Measurements from ENCODE around the gene AREG. TPM values are rescaled to one million over a fixed set of nuclear protein-coding genes. Genes with fewer than 3 reads are reported as not detected.

Gene AREG
- total RNA-seq, 1 experiment from 2014 or later: 0.33 TPM

- ATAC-seq (no peak), DNase-seq (ENCODE audit: low spot score) (no peak)
- TF ChIP-seq PRDM15 (CRISPR knock-in tag; IDR thresholded peaks at IDR 0.05) (no peak), CREM (CRISPR knock-in tag; IDR thresholded peaks at IDR 0.05) (no peak), ZNF532 (CRISPR knock-in tag; IDR thresholded peaks at IDR 0.05; ENCODE audit: borderline replicate concordance) (no peak), ERG (CRISPR knock-in tag; IDR thresholded peaks at IDR 0.05) (no peak), ZNF416 (CRISPR knock-in tag; IDR thresholded peaks at IDR 0.05) (no peak), ZNF219 (CRISPR knock-in tag; IDR thresholded peaks at IDR 0.05; ENCODE audit: borderline replicate concordance) (no peak), ZMAT4 (CRISPR knock-in tag; IDR thresholded peaks at IDR 0.05) (no peak), ZNF396 (CRISPR knock-in tag; IDR thresholded peaks at IDR 0.05; ENCODE audit: borderline replicate concordance) (no peak), ZSCAN18 (CRISPR knock-in tag; IDR thresholded peaks at IDR 0.05) (no peak), ETV6 (CRISPR knock-in tag; IDR thresholded peaks at IDR 0.05) (no peak), NR3C1 (CRISPR knock-in tag; conservative IDR thresholded peaks at IDR 0.05; ENCODE audit: low read depth) (no peak), NR1H2 (CRISPR knock-in tag; IDR thresholded peaks at IDR 0.05) (no peak), ZNF425 (CRISPR knock-in tag; conservative IDR thresholded peaks at IDR 0.05) (no peak), TEAD4 (CRISPR knock-in tag; IDR thresholded peaks at IDR 0.05) (no peak), TP53 (CRISPR knock-in tag; IDR thresholded peaks at IDR 0.05) (no peak), USF2 (CRISPR knock-in tag; IDR thresholded peaks at IDR 0.05) (no peak), JUN (CRISPR knock-in tag; IDR thresholded peaks at IDR 0.05) (no peak), ZNF423 (CRISPR knock-in tag; IDR thresholded peaks at IDR 0.05) (no peak)
- Mint-ChIP-seq H3K4me3 (no peak overlapping the region), H3K27me3 (ENCODE audit: low read depth) (no peaks in the 10 kb centered on the region), H3K36me3 (no peaks in the 10 kb centered on the region), H3K9me3 (no peaks in the 10 kb centered on the region), H3K4me1 (peaks cover 16% of the 10 kb centered on the region), H3K27ac (no peak overlapping the region)
- ChIA-PET POLR2A (no interaction called here), CTCF (interaction anchor here (1.0 to 1.4 kb wide), 2 partner anchors 19 to 49 kb away, joined by 3 to 6 read pairs; partner anchors contain the start of gene AREG)
Measured at GRCh38 chr4:74426101-74426500, 18.8 kb upstream of the AREG start.

Measured in WTC11 (cell line).